HG03097 (cell line): ENCODE data around the gene TESK2.
"Not testable (repeated sequence)": the region's sequence is repeated elsewhere in the genome, so short reads cannot be mapped to it uniquely, and the experiment has no call there.

Experiments
- ATAC-seq: cut with Tn5 transposase; IDR thresholded peaks from one replicate; pipeline ENCODE4 v1.9.1; 2021; ENCODE audit not compliant: unreplicated experiment, low FRiP score

Gene TESK2, protein sequence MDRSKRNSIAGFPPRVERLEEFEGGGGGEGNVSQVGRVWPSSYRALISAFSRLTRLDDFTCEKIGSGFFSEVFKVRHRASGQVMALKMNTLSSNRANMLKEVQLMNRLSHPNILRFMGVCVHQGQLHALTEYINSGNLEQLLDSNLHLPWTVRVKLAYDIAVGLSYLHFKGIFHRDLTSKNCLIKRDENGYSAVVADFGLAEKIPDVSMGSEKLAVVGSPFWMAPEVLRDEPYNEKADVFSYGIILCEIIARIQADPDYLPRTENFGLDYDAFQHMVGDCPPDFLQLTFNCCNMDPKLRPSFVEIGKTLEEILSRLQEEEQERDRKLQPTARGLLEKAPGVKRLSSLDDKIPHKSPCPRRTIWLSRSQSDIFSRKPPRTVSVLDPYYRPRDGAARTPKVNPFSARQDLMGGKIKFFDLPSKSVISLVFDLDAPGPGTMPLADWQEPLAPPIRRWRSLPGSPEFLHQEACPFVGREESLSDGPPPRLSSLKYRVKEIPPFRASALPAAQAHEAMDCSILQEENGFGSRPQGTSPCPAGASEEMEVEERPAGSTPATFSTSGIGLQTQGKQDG

DNA sequence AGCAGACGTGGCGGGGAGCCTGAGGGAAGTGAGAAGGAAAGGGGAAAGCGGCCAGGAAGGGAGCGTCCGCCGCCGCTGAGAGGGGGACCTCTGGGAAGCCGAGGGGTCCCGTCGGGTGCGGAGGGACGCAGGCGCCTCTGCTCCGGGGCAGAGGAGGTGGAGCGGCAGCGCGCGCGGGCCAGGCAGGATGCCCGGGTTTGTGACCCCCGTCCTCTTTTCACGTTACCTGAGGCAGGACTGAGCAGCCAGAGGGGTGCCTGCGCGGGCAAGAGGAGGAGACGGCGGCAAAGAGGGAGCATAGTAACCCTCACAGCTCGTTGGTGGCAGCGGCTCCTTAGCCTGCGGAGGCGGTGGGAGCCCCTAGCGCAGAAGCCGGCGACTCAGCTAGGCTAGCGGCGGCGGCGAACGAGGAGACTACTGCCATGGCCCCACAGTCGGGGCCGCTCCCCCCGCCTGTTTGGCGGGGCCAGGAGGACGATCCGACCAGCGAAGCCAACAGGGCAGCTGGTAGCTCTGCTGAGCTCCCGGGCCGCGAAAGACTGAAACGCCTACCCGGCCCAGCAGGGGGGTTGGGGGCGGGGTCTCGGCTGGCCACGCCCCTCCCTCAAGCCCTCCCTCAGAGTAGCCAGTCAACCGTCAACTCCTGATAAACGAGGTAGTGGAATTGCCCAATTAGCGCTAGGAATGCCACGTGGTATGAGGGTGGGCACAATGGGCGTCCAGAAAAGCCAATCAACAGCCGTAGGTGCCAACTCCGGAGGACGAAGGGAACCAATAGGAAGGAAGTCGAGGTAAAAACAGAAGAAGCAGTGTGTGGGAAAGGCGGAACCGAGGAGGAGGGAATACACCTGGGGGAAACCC lies at the start of gene TESK2:
Gene TESK2 (minus strand): TSS at position 538 of the 861 bp plus-strand sequence. CDS start 33,378 bp downstream, outside the sequence.
- ATAC-seq: peak; percentile 82

DNA sequence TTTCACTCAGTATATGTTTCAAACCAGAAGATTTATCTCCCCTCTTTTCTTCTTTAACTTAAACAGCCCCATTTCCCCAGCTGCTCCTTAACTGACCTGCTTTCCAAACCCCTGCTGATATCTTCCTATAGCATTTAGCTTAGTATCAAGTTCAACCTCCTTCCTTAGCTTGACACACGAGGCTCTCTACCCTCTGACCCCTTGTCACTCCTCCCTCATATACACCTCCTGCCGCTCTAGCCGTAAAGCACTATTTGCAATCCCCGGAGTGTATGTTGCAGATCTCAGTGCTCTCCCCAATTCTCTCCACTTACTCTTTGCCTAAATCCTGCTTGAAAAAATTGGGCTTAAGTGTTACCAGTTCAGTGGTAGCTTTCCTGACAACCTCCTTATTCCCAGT lies 45.9 kb upstream of the TESK2 start:
- no peak for ATAC-seq

DNA sequence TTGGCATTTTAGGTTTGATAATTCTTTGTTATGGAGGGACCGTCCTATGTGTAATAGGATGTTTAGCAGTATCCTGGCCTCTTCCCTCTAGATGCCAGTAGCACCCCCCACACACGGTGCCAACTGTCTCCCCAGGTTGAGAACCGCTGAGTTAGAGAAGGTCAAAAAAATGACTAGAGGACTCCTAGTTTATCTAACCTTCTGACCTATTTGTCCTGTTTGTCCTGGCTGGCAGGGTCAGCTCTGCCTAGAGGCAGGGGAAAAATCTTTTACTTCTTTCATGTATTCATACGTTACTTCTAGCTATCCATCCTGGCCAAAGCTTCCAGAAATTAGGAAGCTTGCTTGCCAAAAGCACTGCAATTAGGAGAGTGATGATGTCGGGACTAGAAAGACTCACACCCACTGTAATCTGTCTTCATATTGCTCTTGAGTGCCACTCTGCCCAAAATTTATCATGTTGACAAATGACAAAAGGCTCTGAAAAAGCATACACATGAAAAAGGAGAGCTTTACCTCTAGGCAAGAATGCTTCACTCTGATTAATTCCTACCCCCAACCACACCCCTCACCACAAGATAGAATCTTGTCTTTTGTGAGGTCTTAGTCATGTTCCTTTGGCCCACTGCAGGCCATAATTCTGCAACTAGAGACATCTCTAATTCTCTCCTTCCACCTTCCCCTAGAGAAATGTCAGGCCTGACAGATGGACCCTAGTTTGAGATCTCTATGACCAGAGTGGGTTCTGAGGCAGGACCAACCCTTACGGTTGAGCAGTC lies 45.2 kb upstream of the TESK2 start:
- ATAC-seq: no peak

DNA sequence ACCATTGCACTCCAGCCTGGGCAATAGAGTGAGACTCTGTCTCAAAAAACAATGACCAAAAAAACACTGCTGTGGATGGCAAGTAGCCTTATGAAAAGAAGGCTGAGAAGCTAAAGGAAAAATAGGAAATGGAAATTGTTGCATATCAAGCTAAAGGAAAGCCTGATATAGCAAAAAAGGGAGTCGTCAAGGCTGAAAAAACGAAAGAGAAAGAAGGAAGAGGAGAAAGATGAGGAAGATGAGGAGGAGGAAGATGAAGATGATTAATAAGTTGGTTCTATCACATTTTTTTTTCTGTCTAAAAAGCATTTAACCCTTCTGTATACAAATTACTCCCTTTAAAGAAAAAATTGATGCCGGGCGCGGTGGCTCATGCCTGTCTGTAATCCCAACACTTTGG lies 40.9 kb upstream of the TESK2 start:
- ATAC-seq: no peak

DNA sequence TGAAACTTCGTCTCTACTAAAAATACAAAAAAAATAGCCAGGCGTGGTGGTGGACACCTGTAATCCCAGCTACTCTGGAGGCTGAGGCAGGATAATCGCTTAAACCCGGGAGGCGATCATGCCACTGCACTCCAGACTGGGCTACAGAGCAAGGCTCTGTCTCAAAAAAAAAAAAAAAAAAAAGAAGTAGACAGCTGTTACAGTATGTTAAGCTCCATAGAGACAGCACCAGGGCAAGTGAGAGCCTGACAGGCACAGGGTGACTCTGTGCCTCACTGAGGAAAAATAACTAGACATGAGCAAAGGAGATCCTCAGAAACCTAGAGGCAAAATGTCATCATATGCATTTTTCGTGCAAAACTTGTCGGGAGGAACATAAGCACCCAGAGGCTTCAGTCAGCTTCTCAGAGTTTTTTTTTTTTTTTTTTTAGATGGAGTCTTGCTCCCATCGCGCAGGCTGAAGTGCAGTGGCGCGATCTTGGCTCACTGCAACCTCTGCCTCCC lies 39.7 kb upstream of the TESK2 start:
- no peak for ATAC-seq

DNA sequence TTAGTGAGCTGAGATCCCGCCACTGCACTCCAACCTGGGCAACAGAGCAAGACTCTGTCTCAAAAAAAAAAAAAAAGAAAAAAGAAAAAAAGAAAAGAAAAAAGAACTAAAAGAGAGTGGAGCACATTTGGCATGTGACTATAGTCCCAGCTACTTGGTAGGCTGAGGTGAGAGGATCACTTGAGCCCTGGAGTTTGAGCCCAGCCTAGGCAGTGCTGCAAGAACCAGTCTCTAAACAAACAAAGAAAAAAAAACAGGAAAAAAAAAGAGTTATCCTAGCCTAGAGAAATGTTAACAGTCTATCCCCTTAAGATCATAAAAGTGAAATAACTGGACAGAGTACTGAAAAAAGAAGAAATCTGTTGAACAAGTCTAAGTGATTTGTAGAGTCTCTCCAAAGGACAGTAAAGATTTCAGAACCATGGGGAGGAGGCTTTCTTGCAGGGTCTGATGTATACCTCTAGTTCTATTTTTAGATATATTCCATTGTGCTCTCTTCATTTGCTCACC lies 35.2 kb upstream of the TESK2 start:
- ATAC-seq: no peak

DNA sequence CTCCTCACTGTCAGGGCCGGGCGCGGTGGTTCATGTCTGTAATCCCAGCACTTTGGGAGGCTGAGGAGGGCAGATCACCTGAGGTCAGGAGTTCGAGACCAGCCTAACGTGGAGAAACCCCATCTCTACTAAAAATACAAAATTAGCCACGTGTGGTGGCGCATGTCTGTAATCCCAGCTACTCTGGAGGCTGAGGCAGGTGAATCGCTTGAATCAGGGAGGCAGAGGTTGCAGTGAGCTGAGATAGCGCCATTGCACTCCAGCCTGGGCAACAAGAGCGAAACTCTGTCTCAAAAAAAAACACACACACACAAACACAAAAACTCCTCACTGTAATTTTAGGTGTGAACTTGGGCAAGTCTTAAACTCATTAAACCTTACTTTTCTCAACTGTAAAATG lies 33.0 kb upstream of the TESK2 start:
- ATAC-seq: not testable (repeated sequence)

DNA sequence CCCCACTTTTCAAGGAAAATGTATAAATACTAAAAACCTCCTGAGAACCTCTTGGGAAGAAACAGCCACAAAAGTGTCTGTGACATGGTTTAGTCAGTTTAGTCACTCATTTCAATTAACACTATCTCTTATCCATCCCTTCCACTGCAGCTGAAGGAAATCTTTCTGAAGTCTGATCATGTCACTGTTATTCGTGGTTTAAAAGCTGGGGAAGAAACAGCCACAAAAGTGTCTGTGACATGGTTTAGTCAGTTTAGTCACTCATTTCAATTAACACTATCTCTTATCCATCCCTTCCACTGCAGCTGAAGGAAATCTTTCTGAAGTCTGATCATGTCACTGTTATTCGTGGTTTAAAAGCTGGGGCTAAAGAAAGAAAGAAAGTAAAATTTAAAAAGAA lies 32.6 kb upstream of the TESK2 start:
- ATAC-seq: not testable (repeated sequence)

DNA sequence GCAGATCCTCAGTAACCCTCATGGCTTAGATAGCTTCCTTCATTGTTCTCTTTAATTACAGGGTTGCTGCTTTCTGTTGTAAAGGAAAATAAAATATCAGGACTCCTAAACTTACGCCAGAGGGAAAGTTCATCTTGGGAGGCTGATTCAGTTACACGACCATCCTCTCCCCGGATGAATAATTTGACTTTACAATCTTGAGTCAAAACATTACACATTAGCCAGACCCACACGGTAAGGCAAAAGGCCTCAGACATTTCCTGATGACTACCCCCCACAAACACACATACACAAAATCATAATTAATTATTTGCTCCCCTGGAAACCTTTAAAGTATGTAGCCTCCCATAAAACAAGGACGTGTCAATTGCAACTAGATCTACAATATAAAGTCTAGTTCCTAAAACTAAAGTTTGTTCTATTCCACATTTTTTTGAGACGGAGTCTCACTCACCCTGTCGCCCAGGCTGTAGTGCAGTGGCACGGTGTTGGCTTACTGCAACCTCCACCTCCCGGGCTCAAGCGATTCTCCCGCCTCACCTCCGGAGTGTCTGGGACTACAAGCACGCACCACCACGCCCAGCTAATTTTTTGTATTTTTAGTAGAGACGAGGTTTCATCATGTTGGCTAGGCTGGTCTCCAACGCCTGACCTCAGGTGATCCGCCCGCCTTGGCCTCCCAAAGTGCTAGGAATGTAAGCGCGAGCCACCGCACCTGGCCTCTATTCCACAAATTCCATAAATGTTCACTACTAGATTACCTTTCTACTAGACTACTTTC lies 31.6 kb upstream of the TESK2 start:
- peak; percentile 18 for ATAC-seq

DNA sequence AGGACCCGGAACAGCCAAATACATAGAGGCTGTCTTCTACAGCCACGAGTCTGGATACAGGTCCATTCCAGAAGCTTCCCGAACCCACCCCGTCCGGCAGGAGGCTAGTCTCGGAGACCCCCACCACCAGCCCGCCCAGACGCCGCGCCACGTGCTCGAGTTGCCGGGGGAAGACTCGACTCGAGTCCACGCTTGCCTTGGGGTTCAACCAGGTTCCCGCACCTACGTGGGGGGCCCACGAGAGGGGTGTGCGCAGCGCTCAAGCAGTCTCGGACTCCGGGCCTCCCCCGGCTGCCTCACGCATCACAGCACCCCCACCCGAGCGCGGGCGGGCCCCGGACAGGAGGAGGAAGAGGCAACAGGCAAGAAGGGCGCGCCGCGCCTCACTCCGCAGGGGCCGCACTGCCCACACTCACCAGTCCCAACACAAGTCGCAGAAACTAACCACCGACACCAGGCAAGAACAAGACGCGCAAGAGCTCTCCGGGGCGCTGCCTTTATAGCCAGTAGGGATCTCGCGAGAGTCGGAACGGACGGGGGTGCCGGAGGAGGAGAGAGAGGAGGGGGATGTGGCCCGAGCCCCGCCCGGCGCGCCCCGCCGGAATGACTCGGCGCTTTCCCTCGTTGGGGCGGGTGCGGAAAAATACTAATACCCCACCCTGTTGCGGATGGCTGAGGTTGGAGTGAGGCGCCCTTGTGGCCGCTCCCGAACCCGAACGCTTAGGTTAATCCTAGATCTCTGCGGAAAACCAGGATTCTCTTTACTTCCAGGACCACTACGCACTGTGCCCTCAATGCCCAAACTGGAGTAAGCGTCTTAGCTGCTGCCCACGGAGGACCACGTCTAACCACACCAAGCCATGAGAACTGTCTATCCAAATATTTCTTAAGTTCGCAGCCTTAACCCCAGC lies 30.7 kb upstream of the TESK2 start, which contains the start of gene PRDX1:
Gene PRDX1 (minus strand): TSS at position 472 of the 911 bp plus-strand sequence. CDS start 2,841 bp downstream, outside the sequence.
- peak; percentile 79 for ATAC-seq

DNA sequence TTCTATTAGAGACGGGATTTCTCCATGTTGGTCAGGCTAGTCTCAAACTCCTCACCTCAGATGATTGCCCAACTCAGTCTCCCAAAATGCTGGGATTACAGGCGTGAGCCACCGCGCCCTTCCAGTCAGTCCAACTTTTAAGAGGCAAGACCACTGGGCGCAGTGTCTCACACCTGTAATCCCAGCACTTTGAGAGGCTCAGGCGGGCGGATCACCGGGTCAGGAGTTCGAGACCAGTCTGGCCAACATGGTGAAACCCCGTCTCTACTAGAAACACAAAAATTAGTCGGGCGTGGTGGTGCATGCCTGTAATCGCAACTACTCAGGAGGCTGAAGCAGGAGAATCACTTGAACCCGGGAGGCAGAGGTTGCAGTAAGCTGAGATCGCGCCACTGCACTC lies 28.8 kb upstream of the TESK2 start:
- ATAC-seq: not testable (repeated sequence)

DNA sequence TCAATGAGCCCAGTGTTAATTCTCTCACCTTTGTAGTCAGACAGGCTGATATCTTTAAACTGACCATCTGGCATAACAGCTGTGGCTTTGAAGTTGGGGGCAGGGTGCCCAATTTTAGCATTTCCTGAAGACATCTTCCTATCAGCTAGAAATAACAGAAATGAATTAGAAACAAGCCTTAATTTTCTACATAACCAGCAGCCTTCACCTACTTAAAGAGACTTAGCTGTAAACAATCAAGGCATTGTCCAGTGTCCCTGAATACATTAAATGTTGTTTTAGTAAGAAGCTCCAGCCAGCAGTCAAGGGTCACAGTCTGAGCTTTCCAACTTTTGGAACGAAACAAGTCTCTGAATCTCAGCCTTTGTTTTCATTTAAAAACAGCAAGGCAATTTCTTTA lies 27.9 kb upstream of the TESK2 start:
- no peak for ATAC-seq

DNA sequence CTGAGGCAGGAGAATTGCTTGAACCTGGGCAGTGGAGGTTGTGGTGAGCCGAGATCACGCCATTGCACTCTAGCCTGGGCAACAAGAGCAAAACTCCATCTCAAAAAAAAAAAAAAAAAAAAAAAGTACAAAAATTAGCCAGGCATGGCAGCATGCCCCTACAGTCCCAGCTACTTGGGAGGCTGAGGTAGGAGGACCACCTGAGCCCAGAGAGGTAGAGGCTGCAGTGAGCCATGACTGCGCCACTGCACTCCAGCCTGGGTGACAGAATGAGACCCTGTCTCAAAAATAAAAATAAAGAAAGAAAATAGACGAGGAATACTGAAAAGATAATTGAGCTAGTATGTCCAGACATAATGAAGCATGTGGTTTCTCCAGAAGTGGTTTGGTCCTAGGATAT lies 27.4 kb upstream of the TESK2 start:
- not testable (repeated sequence) for ATAC-seq

DNA sequence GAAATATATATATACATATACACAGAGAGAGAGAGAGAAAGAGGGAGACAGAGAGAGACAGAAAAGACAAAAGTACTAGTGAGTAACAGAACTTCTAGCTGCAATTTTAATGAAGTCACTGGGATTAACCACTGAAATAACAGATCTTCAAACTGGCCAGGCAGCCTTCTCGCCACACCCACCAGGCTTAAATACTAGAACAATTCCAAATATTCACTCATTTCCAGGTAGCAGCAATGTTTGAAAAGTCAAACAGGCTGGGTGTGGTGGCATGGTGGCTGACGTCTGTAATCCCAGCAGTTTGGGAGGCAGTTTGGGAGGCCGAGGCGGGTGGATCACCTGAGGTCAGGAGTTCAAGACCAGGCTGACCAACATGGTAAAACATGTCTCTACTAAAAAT lies 25.5 kb upstream of the TESK2 start:
- ATAC-seq: no peak

DNA sequence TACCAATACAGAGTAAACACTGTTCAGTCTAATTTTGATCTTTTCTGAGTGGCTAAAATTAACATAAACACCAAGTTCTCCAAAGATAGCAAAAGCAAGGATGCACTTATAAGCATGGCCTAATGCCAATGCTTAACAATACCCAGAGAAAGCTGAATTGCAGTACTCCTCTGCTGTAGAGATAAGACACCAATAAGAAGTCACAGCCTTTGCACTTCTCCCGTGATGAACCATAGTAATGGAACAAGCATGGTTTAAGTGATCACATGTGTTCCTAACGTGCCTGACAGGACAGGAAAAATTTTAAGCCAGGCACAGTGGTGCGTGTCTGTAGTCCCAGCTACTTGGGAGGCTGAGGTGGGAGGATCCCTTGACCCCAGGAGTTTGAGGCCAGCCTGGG lies 25.1 kb upstream of the TESK2 start:
- no peak for ATAC-seq

DNA sequence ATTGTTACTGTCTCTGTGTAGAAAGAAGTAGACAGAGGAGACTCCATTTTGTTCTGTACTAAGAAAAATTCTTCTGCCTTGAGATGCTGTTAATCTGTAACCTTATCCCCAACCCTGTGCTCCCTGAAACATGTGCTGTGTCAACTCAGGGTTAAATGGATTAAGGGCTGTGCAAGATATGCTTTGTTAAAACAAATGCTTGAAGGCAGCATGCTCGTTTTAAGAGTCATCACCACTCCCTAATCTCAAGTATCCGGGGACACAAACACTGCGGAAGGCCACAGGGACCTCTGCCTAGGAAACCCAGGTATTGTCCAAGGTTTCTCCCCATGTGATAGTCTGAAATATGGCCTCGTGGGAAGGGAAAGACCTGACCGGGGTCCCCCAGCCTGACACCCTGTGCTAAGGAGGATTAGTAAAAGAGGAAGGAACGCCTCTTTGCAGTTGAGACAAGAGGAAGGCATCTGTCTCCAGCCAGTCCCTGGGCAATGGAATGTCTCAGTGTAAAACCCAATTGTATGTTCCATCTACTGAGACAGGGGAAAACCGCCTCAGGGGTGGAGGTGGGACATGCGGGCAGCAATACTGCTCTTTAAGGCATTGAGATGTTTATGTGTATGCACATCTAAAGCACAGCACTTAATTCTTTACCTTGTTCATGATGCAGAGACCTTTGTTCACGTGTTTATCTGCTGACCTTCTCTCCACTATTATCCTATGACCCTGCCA lies 22.7 kb upstream of the TESK2 start:
- not testable (repeated sequence) for ATAC-seq

DNA sequence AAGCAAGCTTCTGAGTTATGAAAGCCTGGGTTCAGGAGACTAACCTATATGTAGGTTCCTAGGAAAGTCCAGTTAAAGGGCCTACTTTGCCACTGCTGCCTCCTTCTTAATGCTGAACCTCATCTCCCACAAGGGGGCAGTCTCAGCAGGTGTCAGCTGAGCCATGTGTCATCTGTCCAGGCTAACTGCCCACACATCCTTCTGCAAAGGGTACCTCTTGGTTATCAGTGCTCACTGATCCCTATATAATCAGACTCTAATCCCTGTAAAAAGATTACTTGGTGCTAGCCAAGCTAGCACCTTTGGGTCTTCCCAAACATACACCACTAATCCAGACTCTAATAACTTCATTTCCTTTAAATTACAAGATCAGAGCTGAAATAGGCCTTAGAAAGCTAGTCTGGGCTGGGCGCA lies 21.7 kb upstream of the TESK2 start:
- no peak for ATAC-seq
